PC-9 (cell line): ENCODE data around the gene SEC31B. TPM values are rescaled to one million over a fixed set of nuclear protein-coding genes. Genes with fewer than 3 reads are reported as not detected.

Experiments
- BruUV-seq: library from RNA; stranded (reverse); fragments of 400-500 nt; replicated peaks from 2 replicates; lab custom pipeline; 2021; lab: Mats Ljungman, UMichigan
- CTCF ChIA-PET: fragments of 300-600 bp; sonication (Branson Sonifier 250); formaldehyde crosslinking; loops from one replicate; lab custom pipeline; 2022; ENCODE audit warnings: antibody characterized with exemption; lab: Charles Lee
- POLR2A ChIA-PET: fragments of 300-600 bp; sonication (Branson Sonifier 250); formaldehyde crosslinking; loops from one replicate; lab custom pipeline; 2022; ENCODE audit warnings: antibody characterized with exemption; ENCODE audit not compliant: unreplicated experiment; lab: Charles Lee
- DNase-seq, 2 experiments: peaks; one replicate each; pipeline versions ENCODE4 v3.0.0 to v3.0.0-alpha.2; 2015 to 2022; ENCODE audit warnings: mixed read lengths in 1 of 2
- H2AFZ ChIP-seq: fragments of 200-600 bp; sonication (generic); 2 replicates; pipeline ENCODE4 v1.8.1; 2017; ENCODE audit warnings: antibody characterized with exemption
- H3F3A ChIP-seq: fragments of 200-600 bp; sonication (generic); 2 replicates; pipeline ENCODE4 v1.8.1; 2017; ENCODE audit warnings: antibody characterized with exemption, mild to moderate bottlenecking, low read depth; ENCODE audit not compliant: insufficient read depth
- H3K27ac ChIP-seq: fragments of 200-600 bp; sonication (generic); 2 replicates; pipeline ENCODE4 v1.6.1; 2016; ENCODE audit warnings: mixed run types
- H3K27me3 ChIP-seq: fragments of 200-600 bp; sonication (generic); 2 replicates; pipeline ENCODE4 v1.6.1; 2016; ENCODE audit warnings: low read depth, mixed run types; ENCODE audit not compliant: insufficient read depth
- H3K36me3 ChIP-seq: fragments of 200-600 bp; sonication (generic); 2 replicates; pipeline ENCODE4 v1.6.1; 2016; ENCODE audit warnings: low read depth, mixed run types
- H3K4me1 ChIP-seq: fragments of 200-600 bp; sonication (generic); replicated peaks from 2 replicates; pipeline ENCODE4 v1.6.1; 2016; ENCODE audit warnings: mixed run types; ENCODE audit not compliant: insufficient read depth
- H3K4me2 ChIP-seq: fragments of 200-600 bp; sonication (generic); 2 replicates; pipeline ENCODE4 v1.6.1; 2017; ENCODE audit warnings: mixed run types
- H3K4me3 ChIP-seq: fragments of 200-600 bp; sonication (generic); 2 replicates; pipeline ENCODE4 v1.6.1; 2016; ENCODE audit warnings: mixed run types
- H3K79me2 ChIP-seq: fragments of 200-600 bp; sonication (generic); 2 replicates; pipeline ENCODE4 v1.6.1; 2017; ENCODE audit warnings: low read depth, mixed run types
- H3K9me2 ChIP-seq: fragments of 200-600 bp; sonication (generic); 2 replicates; pipeline ENCODE4 v1.8.1; 2017; ENCODE audit warnings: mild to moderate bottlenecking; ENCODE audit not compliant: insufficient read depth
- H3K9me3 ChIP-seq: fragments of 200-600 bp; sonication (generic); 2 replicates; pipeline ENCODE4 v1.8.1; 2016; ENCODE audit warnings: low read depth; ENCODE audit not compliant: insufficient read depth
- H4K20me1 ChIP-seq: fragments of 200-600 bp; sonication (generic); 2 replicates; pipeline ENCODE4 v1.8.1; 2017; ENCODE audit not compliant: insufficient read depth
- CTCF ChIP-seq: fragments of 200-600 bp; sonication (generic); conservative IDR thresholded peaks from 2 replicates; pipeline ENCODE4 v1.6.1; 2017; ENCODE audit warnings: mixed run types, antibody characterized with exemption, mild to moderate bottlenecking, moderate library complexity
- EZH2 ChIP-seq: fragments of 200-600 bp; sonication (generic); IDR thresholded peaks from 2 replicates; pipeline ENCODE4 v1.8.0; 2017; ENCODE audit warnings: antibody characterized with exemption, low read depth
- intact Hi-C: fragments of 100-400 bp; cut with micrococcal nuclease; formaldehyde crosslinking; loops from one replicate; pipeline ENCODE4 v1.10.0; 2022; ENCODE audit not compliant: unreplicated experiment
- total RNA-seq: library from RNA; stranded (reverse); gene quantifications from 2 replicates; pipeline ENCODE4 v1.2.3, GENCODE V29; 2021

Gene SEC31B
- total RNA-seq, 1 experiment from 2014 or later, result 7.4 TPM

DNA sequence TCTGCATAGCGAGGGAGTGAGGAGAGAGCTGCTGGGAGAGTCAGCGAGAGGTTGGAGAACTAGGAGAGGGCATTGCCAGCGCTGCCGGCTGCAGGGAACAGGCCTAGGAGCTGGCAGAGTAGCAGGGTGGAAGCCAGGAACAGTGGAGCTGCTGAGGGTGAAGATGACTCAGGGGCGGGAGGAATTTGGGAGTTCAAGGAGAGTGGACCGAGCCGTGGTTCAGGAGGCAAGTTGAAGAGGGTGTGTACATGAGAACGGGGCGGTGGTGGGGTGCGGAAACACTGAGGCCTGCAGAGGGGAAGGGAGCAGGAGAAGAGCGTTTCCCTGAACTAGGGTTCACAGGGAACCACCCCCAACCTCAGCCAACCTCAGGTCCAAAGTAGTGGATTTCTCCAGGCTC is 47.6 kb upstream of the SEC31B start:
- H3K27ac ChIP-seq, result no peak overlapping the region
- no peak overlapping the region for H2AFZ ChIP-seq
- no peaks in the 10 kb centered on the region for H3F3A ChIP-seq
- no peaks in the 10 kb centered on the region for H4K20me1 ChIP-seq
- ChIA-PET POLR2A (no interaction called here), CTCF (no interaction called here)
- no peaks in the 10 kb centered on the region for H3K4me1 ChIP-seq
- H3K27me3 ChIP-seq, result peaks cover 60% of the 10 kb centered on the region
- no peak for TF ChIP-seq CTCF
- no peak for TF ChIP-seq EZH2
- DNase-seq, result no peak
- no peaks in the 10 kb centered on the region for H3K36me3 ChIP-seq
- H3K4me3 ChIP-seq, result no peak overlapping the region
- BruUV-seq, result no TSS peak
- H3K4me2 ChIP-seq, result no peak overlapping the region
- H3K79me2 ChIP-seq, result no peaks in the 10 kb centered on the region
- intact Hi-C loops, result no loop called here
- no peaks in the 10 kb centered on the region for H3K9me3 ChIP-seq
- H3K9me2 ChIP-seq, result no peaks in the 10 kb centered on the region

DNA sequence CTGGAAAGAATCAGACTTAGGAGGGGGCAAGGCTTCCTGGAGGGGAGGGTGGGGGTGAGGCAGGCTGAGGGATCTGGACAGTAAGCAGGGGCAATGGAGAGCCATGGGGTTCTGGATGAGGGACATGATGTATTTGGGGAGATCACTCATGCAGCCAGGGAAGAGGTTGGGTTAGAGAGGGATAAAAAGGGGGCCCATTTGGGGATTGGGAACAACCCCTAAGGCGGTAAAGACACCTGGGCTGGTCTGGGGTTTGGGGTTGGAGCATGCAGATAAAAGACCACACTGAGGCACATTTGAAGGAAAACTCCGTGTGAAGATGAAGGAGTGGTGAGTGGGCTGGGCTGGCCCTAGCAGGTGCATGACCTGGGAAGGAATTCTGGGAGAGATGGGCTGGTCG is 46.9 kb upstream of the SEC31B start:
- DNase-seq, result no peak
- no peak overlapping the region for H3K27ac ChIP-seq
- no peaks in the 10 kb centered on the region for H3K79me2 ChIP-seq
- H3K4me3 ChIP-seq, result no peak overlapping the region
- intact Hi-C loops, result no loop called here
- no peak for TF ChIP-seq EZH2
- no peak for TF ChIP-seq CTCF
- H3K4me1 ChIP-seq, result no peaks in the 10 kb centered on the region
- H3F3A ChIP-seq, result no peaks in the 10 kb centered on the region
- H3K27me3 ChIP-seq, result peaks cover 55% of the 10 kb centered on the region
- ChIA-PET CTCF (no interaction called here), POLR2A (no interaction called here)
- H4K20me1 ChIP-seq, result no peaks in the 10 kb centered on the region
- H3K9me2 ChIP-seq, result no peaks in the 10 kb centered on the region
- H2AFZ ChIP-seq, result no peak overlapping the region
- H3K9me3 ChIP-seq, result no peaks in the 10 kb centered on the region
- no TSS peak for BruUV-seq
- no peak overlapping the region for H3K4me2 ChIP-seq
- H3K36me3 ChIP-seq, result no peaks in the 10 kb centered on the region

DNA sequence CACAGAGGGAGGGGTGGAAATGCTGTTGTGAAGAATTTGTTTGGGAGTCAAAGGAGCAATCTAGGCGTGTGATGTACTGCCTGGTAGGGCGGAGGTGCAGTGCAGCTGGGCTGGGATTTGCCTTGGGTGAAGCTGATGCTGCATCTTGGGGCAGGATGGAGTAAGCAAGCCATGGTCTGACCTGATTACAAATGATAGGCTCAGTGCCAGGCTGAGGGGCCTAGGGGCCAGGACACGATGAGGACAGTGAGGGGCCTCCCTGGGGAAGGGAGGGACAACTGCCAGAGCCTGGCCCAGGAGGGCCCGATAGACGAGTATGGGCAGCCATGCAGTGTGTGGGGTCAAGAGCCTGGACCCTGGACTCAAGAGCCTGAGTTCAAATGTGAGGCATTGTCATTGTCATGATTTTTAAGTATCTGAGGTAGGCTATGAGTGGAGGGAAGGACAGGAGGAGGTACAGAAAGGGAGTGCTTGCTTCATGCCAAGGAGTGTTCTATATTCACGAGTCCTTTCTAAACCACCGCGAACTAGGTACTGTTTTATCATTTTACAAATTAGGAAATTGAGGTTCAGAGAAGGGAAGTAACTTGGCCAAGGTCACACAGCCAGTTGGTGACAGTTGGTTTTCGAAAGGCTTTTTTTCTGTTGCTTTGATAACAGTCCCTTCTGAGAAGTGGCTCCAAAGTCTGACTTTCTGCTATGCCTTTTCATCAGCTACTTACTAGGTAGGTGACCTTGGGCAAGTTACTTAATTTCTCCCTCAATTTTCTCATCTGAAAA is 45.7 kb upstream of the SEC31B start:
- intact Hi-C loops, result no loop called here
- Histone ChIP-seq H3K4me2 (no peak overlapping the region), H3K4me3 (no peak overlapping the region), H3K79me2 (no peaks in the 10 kb centered on the region), H2AFZ (no peak overlapping the region), H3K9me2 (no peaks in the 10 kb centered on the region), H3K27me3 (peaks cover 47% of the 10 kb centered on the region), H3K27ac (no peak overlapping the region), H3K36me3 (no peaks in the 10 kb centered on the region), H4K20me1 (no peaks in the 10 kb centered on the region), H3K9me3 (no peaks in the 10 kb centered on the region), H3K4me1 (no peaks in the 10 kb centered on the region), H3F3A (no peaks in the 10 kb centered on the region)
- BruUV-seq, result no TSS peak
- no peak for DNase-seq
- POLR2A ChIA-PET, result no interaction called here
- CTCF ChIA-PET, result no interaction called here
- TF ChIP-seq EZH2 (no peak), CTCF (no peak)
